Upper lobe of left lung (tissue), 4 donors: ENCODE data around the gene MDN1.

Experiments used
- CTCF ChIP-seq, 6 experiments: fragments of 450-650 bp in 4 of 6; fragments of 200-600 bp in 2 of 6; sonication (generic) in 2 of 6; IDR thresholded peaks; one replicate each; pipeline ENCODE4 v1.5.1; 2016 to 2019; ENCODE audit warnings: antibody characterized with exemption in 6 of 6
- POLR2AphosphoS5 ChIP-seq, 2 donors: sonication (generic); formaldehyde crosslinking; IDR thresholded peaks; one replicate each; pipeline ENCODE4 v1.5.1; 2017; ENCODE audit warnings: antibody characterized with exemption in 2 of 2

DNA sequence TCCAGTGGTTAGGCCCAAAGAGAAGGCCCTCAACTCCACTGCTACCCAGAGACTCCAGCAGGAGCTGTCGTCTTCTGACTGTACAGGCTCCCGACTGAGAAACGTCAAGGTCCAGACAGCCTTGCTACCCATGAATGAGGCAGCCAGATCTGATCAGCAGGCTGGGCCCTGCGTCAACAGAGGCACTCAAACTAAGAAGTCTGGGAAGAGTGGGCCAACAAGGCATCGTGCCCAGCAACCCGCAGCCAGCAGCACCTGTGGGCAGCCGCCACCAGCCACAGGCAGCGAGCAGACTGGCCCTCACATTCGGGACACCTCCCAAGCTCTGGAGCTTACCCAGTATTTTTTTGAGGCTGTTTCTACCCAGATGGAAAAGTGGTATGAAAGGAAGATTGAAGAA lies 189.1 kb downstream of the MDN1 start:
- TF ChIP-seq POLR2AphosphoS5 (IDR thresholded peaks at IDR 0.05): no peak
- no peak for TF ChIP-seq CTCF (IDR thresholded peaks at IDR 0.05)
